Astrocyte (in vitro differentiated cells and primary cell): ENCODE measurements around the gene ISL2.

Experiments used
- CTCF ChIP-seq: IDR thresholded peaks from 2 replicates; pipeline ENCODE4 v1.5.1; 2011; ENCODE audit warnings: low read depth, mild to moderate bottlenecking, inconsistent platforms, low read length, moderate library complexity; ENCODE audit not compliant: insufficient read depth
- EZH2 ChIP-seq: IDR thresholded peaks from 2 replicates; pipeline ENCODE4 v1.6.1; 2012; ENCODE audit warnings: mild to moderate bottlenecking, low read length, inconsistent platforms; ENCODE audit not compliant: insufficient read depth

- TF ChIP-seq CTCF (no peak), EZH2 (no peak)
Observed at GRCh38 chr15:76384409-76384808, 47.8 kb downstream of the ISL2 start.
